ENCODE results near the gene MYO7B.

Gene MYO7B

DNA sequence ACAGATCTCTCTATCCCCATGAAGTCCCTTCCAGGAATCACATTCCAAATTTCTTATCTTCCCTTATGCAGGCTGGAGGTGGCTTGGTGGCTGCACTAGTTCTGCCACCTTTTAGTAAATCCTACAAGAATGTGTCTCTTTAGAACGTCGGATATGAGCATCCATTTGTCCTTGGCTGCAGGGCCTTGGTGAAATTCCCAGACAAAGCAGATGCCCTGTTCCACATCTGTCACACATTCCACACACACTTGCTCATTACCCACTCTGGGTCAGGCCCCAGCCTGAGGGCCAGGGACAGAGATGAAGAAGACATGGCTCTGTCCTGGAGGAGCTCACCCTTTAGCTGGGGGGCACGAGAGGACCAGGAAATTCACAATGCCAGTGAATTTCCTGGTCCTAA is 79.2 kb downstream of the MYO7B start:
- H3K9me3 Mint-ChIP-seq = peaks cover 5% of the 10 kb centered on the region
- no peak overlapping the region for H3K27ac Mint-ChIP-seq
- H3K4me1 Mint-ChIP-seq (ENCODE audit: low read depth) = peaks cover 7% of the 10 kb centered on the region
- peaks cover 22% of the 10 kb centered on the region for H3K27me3 Mint-ChIP-seq (ENCODE audit: low read depth)
- no peaks in the 10 kb centered on the region for H3K36me3 Mint-ChIP-seq (ENCODE audit: low read depth)
- no peak overlapping the region for H3K4me3 Mint-ChIP-seq
- no peak for DNase-seq (ENCODE audit: low spot score)

DNA sequence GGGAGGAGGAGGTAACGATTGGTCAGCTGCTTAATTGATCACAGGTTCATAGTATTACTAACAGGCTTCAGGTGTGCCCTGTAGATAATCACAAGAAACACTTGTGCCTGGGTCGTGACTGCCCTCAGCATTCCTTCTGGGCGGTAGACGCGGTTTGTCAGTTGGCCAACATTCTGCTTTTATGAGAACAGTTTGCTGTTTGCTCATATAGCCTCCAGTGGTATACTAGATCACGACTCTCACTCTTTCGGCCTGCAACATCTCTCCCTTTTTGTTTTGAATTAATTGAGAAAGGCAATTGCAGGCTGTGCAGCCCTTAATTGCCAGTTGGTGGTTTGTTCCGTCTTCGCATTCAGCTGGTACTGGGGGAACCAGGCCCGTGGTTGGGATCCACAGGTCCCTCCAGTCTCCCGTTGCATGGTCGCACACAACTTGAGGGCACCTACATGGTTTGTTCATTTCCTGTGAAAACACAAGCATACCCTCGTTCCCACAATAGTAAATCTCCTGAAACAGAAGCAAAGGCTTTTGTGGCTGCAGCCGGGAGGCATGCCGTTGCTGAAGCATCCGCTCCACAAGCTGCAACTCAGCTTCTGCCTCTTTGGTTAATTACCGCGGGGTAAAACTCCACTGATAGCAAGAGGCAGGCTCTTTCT is 80.2 kb downstream of the MYO7B start:
- peak overlapping the region; percentile 24 for H3K27ac Mint-ChIP-seq
- H3K27me3 Mint-ChIP-seq (ENCODE audit: low read depth) = peaks cover 18% of the 10 kb centered on the region
- H3K4me1 Mint-ChIP-seq (ENCODE audit: low read depth) = peaks cover 7% of the 10 kb centered on the region
- H3K36me3 Mint-ChIP-seq (ENCODE audit: low read depth) = no peaks in the 10 kb centered on the region
- no peak for DNase-seq (ENCODE audit: low spot score)
- H3K4me3 Mint-ChIP-seq = peak overlapping the region; percentile 47
- H3K9me3 Mint-ChIP-seq = peaks cover 5% of the 10 kb centered on the region

DNA sequence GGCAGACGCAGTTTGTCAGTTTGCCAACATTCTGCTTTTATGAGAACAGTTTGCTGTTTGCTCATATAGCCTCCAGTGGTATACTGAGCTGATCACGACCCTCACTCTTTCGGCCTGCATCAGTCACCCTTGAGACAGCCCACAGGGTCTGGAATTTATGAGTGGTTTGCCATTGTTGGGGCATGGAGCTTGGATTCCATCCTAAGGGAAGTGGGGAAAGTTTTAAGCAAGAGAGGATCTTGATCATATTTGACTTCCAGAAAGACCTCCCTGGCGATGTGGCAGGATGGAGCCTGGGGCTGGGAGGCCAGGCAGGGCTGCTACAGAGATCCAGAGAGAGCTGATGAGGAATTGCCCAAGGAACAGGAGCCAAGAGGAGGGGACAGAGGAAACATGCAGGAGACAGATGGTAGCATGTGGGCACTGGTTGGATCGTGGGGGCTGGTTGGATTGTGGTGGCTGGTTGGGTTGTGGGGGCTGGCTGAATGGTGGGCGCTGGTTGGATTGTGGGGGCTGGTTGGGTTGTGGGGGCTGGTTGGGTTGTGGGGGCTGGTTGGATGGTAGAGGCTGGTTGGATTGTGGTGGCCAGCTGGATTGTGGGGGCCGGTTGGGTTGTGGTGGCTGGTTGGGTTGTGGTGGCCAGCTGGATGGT is 83.2 kb downstream of the MYO7B start:
- H3K9me3 Mint-ChIP-seq = no peaks in the 10 kb centered on the region

DNA sequence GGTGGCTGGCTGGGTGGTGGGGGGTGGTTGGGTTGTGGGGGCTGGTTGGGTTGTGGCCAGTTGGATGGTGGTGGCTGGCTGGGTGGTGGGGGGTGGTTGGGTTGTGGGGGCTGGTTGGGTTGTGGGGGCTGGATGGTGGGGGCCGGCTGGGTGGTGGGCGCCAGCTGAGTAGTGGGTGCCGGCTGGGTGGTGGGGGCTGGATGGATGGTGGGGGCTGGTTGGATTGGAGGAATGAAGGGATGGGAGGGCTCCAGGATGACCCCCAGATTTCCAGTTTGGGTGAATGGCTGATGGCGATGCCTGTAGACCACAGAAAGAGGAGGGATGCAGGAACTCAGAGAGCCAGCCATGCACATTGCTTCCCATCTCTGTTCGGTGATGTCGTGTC is 83.7 kb downstream of the MYO7B start:
- Mint-ChIP-seq H3K36me3 (ENCODE audit: low read depth) (no peaks in the 10 kb centered on the region), H3K27ac (no peak overlapping the region), H3K27me3 (ENCODE audit: low read depth) (peaks cover 12% of the 10 kb centered on the region), H3K4me1 (ENCODE audit: low read depth) (peaks cover 7% of the 10 kb centered on the region), H3K4me3 (no peak overlapping the region), H3K9me3 (no peaks in the 10 kb centered on the region)
- no peak for DNase-seq (ENCODE audit: low spot score)

More for the DNA sequence above, 83.2 kb downstream of the MYO7B start:
- H3K27me3 Mint-ChIP-seq (ENCODE audit: low read depth) = peaks cover 15% of the 10 kb centered on the region
- H3K36me3 Mint-ChIP-seq (ENCODE audit: low read depth) = no peaks in the 10 kb centered on the region
- DNase-seq (ENCODE audit: low spot score) = no peak
- H3K4me3 Mint-ChIP-seq = no peak overlapping the region
- no peak overlapping the region for H3K27ac Mint-ChIP-seq
- peaks cover 7% of the 10 kb centered on the region for H3K4me1 Mint-ChIP-seq (ENCODE audit: low read depth)

DNA sequence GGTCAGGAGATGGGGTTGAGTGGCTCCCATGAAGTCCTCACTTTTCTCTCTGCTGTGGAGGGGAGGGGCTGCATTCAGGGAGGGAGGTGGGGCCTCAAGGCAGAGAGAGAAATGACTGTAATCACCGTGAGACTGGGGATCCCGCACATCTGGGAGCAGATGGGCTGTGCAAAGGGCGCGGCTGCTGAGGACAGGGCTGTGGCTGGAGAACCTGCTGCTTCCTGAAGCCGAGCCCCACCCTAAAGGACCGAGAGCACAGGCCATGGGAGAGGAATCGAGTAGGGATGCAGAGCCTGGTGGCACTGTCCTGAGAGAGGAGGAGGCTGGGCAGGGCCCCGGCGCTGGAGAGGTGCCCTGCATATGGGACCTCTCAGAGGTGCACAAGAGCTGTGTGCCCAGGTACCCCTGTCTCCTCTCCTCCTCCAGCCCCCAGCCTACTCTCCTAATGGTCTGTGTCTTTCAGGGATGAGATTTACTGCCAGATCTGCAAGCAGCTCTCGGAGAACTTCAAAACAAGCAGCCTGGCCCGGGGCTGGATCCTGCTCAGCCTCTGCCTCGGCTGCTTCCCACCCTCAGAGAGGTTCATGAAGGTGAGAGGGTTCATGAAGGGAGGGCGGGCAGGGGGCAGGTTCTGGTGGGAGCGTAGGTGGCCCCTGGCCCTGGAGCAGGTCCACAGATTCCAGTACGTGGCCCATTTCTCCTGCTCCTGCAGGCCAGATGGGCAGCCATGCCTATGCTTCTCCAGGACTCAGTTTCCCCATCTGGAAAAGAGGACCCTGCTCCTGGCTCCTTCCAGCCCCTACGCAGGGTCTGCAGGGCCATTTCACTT is 84.6 kb downstream of the MYO7B start:
- DNase-seq (ENCODE audit: low spot score) = no peak
- H3K27ac Mint-ChIP-seq = no peak overlapping the region
- peaks cover 7% of the 10 kb centered on the region for H3K4me1 Mint-ChIP-seq (ENCODE audit: low read depth)
- H3K4me3 Mint-ChIP-seq = no peak overlapping the region
- peaks cover 12% of the 10 kb centered on the region for H3K27me3 Mint-ChIP-seq (ENCODE audit: low read depth)
- H3K36me3 Mint-ChIP-seq (ENCODE audit: low read depth) = no peaks in the 10 kb centered on the region
- H3K9me3 Mint-ChIP-seq = no peaks in the 10 kb centered on the region

DNA sequence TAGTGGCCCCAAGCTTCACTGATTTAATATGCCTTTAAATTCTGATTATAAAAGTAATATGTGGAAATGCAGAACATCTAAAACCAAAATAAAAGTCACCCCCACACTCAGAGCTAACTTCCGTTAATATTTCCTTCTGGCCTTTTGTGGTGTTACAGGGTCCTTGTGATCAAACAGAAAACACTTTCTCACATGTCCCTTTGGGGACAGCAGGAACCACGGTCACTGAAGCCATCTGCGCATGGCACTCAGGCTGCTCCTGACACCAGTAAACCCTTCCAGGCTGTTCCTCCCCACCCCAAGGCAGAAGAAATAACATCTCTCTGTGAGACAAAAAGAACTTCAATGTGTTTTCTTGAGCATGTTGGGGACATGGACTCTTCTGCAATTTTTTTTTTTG is 85.4 kb downstream of the MYO7B start:
- Mint-ChIP-seq H3K9me3 (no peaks in the 10 kb centered on the region), H3K27me3 (ENCODE audit: low read depth) (peaks cover 6% of the 10 kb centered on the region), H3K36me3 (ENCODE audit: low read depth) (no peaks in the 10 kb centered on the region), H3K4me3 (no peak overlapping the region), H3K27ac (no peak overlapping the region), H3K4me1 (ENCODE audit: low read depth) (peaks cover 5% of the 10 kb centered on the region)
- no peak for DNase-seq (ENCODE audit: low spot score)

DNA sequence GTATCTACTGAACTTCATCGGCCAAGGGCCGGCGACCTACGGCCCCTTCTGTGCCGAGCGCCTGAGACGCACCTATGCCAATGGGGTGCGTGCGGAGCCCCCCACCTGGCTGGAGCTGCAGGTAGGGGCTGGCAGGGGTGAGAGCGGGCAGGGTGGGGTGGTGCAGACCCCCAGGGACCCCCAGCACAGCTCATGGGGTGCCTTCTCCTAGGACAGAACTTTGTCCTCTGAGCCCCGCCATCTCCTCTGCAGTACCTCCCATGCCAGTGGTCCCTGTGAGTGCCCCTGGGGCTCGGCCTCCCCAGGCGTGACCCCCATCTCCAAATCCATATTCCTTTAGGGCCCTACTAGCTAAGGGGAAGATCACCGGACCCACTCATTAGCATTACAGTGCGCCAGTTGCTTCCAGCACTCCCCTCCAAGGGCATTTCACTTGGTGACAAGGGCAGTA is 86.5 kb downstream of the MYO7B start:
- Mint-ChIP-seq H3K27me3 (ENCODE audit: low read depth) (peaks cover 3% of the 10 kb centered on the region), H3K4me3 (no peak overlapping the region), H3K4me1 (ENCODE audit: low read depth) (no peaks in the 10 kb centered on the region), H3K27ac (no peak overlapping the region), H3K36me3 (ENCODE audit: low read depth) (no peaks in the 10 kb centered on the region), H3K9me3 (no peaks in the 10 kb centered on the region)
- DNase-seq (ENCODE audit: low spot score) = no peak

DNA sequence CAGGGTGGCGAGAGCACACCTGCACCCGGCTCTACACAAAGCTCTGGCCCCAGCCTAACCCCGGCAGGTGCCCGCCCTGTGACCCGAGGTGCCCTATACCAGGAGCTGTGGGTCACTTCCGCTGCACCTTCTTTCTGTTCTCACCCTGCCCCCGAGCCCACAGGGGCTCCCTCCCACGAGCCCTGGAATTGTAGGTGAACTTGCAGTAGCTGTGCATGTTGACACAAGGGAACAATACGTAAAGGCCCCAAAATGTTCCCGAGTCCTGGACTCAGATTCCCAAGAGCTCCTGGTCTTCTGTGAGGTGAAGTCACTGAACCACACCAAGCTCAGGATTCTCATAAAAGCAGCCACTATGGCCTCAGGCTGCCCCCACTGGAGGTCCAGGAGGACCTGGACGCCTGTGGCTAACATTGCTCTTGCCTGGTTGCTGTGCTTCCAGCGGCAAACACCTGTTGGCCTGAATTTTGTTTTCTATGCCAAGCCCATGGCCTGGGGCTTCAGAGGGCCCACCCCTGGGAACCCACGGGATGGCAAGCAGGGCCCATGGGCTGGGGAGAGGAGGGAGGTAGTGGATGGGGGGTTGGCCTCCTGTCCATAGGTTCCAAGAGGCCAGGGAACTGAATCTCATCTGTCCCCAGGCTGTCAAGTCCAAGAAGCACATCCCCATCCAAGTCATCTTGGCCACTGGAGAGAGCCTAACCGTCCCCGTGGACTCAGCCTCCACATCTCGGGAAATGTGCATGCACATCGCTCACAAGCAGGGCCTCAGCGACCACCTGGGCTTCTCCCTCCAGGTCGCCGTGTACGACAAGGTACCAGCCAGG is 87.3 kb downstream of the MYO7B start:
- no peaks in the 10 kb centered on the region for H3K4me1 Mint-ChIP-seq (ENCODE audit: low read depth)

DNA sequence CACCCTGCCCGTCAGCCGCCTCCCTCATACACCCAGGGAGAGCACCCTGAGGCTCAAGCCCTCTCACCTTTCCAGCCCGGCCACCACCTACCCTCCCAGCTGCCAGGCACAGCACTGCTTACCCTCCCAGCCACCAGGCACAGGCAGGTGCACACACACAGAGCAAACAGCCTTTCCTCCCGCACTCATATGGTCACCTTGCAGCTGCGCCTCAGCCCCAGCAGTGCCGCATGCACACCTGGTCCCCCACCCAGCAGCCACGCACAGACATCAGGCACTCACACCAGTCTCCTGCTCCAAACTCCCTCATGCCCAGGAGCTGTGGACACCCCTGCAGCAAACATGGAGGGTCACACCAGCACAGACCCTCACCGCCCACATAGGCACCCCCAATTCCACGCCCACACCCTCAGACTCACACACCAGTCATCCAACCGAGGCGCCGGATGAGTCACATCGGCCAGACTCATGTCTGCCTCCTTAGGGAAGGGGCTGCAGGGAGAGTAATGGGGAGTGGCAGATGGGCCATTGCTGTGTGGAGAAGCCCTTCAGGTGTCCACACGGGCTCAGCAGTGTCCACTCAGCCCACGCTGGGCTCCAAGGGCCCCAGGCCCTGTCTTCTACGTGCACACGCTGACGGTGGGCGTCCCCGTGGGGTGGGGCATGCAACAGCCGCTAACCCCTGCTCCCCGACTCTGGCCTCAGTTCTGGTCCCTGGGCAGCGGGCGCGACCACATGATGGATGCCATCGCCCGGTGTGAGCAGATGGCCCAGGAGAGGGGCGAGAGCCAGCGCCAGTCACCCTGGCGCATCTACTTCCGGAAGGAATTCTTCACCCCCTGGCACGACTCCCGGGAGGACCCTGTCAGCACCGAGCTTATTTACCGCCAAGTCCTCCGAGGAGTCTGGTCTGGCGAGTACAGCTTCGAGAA is 88.2 kb downstream of the MYO7B start:
- Mint-ChIP-seq H3K36me3 (ENCODE audit: low read depth) (no peaks in the 10 kb centered on the region), H3K27me3 (ENCODE audit: low read depth) (no peaks in the 10 kb centered on the region), H3K4me1 (ENCODE audit: low read depth) (no peaks in the 10 kb centered on the region), H3K4me3 (no peak overlapping the region), H3K9me3 (no peaks in the 10 kb centered on the region), H3K27ac (no peak overlapping the region)
- no peak for DNase-seq (ENCODE audit: low spot score)

More for the DNA sequence above, 87.3 kb downstream of the MYO7B start:
- Mint-ChIP-seq H3K36me3 (ENCODE audit: low read depth) (no peaks in the 10 kb centered on the region), H3K4me3 (no peak overlapping the region), H3K27me3 (ENCODE audit: low read depth) (peaks cover 2% of the 10 kb centered on the region), H3K27ac (no peak overlapping the region), H3K9me3 (no peaks in the 10 kb centered on the region)
- no peak for DNase-seq (ENCODE audit: low spot score)

DNA sequence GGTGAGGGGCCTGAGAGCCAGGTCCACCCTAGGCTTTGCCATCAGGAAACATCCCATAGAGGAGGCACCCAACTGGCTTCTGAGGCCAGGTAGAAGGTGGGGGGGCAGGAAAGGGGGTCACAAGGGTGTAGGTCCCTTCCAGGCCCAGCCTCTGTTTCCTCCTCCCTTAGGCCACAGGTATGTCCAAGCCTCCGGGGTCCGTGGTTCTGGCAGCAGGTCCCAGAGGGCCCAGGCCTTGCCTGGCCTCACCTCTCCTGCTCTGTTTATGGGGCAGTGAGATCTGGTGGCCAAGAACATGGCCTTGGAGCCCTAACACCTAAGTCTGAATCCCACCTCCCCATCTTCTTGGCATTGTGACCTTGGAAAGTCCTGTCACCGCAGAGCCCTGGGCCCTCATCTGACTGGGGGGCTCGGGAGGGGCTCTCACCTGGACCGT is 88.9 kb downstream of the MYO7B start:
- Mint-ChIP-seq H3K27ac (no peak overlapping the region), H3K4me1 (ENCODE audit: low read depth) (no peaks in the 10 kb centered on the region), H3K36me3 (ENCODE audit: low read depth) (no peaks in the 10 kb centered on the region), H3K9me3 (no peaks in the 10 kb centered on the region), H3K27me3 (ENCODE audit: low read depth) (no peaks in the 10 kb centered on the region), H3K4me3 (no peak overlapping the region)
- DNase-seq (ENCODE audit: low spot score) = no peak

DNA sequence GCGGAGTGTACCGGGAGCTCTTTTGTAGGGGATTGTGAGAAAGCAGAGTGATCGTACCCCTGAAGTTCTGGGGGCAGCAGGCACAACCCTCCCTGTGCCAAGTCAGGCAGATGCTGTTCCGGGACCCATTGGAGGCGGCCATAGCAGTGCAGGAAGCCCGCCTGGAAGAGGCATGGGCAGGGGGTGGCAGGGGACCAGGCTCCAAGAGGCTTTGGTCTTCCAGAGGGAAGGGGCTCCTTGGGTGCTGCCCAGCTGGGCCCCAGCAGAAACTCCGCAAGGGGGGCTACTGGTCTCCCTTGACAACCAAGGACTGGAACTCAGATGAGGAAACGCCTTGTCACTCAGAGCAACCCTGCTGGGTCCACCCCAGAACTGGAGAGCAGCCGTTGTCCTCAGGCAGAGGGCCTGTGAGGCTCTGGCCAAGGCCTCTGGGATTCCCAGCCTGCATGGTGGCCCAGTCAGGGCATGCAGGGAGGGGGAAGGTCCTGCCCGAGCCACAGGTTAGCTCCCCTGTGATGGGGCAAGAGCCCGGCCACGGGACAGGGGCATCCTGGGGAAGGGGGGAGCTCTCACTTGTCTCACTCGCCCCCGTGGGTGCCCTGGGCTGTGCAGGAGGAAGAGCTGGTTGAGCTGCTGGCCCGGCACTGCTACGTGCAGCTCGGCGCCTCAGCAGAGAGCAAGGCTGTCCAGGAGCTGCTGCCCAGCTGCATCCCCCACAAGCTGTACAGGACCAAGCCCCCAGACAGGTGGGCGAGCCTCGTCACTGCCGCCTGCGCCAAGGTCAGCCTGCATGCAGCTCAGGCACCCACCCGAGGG is 89.5 kb downstream of the MYO7B start:
- no peak overlapping the region for H3K4me3 Mint-ChIP-seq
- no peak overlapping the region for H3K27ac Mint-ChIP-seq
- no peaks in the 10 kb centered on the region for H3K36me3 Mint-ChIP-seq (ENCODE audit: low read depth)
- H3K27me3 Mint-ChIP-seq (ENCODE audit: low read depth) = no peaks in the 10 kb centered on the region
- DNase-seq (ENCODE audit: low spot score) = no peak
- H3K4me1 Mint-ChIP-seq (ENCODE audit: low read depth) = no peaks in the 10 kb centered on the region
- H3K9me3 Mint-ChIP-seq = no peaks in the 10 kb centered on the region

DNA sequence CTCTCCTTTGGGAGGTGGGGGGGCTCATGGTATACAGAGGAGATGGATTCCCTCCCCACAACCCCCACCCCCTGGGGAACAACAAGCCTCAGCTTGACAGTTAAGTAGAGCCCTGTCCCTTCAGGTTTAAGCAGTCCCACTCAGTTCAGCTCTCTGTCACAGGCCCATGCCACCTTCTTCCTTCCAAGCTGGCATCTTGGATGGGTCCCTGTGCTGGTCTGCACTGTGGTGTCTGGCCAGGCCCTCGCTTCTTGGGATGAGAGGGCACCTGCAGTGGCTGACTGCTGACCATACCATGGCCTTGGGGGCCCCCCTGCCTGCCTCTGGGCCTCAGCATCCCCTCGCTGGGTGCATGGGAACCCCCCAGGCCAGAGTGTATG is 90.1 kb downstream of the MYO7B start:
- H3K4me3 Mint-ChIP-seq = no peak overlapping the region
- H3K9me3 Mint-ChIP-seq = no peaks in the 10 kb centered on the region
- H3K27ac Mint-ChIP-seq = no peak overlapping the region
- H3K27me3 Mint-ChIP-seq (ENCODE audit: low read depth) = no peaks in the 10 kb centered on the region
- no peaks in the 10 kb centered on the region for H3K4me1 Mint-ChIP-seq (ENCODE audit: low read depth)
- no peaks in the 10 kb centered on the region for H3K36me3 Mint-ChIP-seq (ENCODE audit: low read depth)
- no peak for DNase-seq (ENCODE audit: low spot score)

Measured in T-helper 2 cell treated with Interferon-gamma antibody and Interleukin-4, amounts not matched to agents 5 μg/mL and 100 μg/mL, for 36 hours (primary cell).